ENCODE measurements around the gene GNB5. TPM values are rescaled to one million over a fixed set of nuclear protein-coding genes. Genes with fewer than 3 reads are reported as not detected.

The GNB5 gene
- total and polyA plus RNA-seq, 8 donors, result 12.2 to 28.2 (median 15.8) TPM

GRCh38 chr15:52078197-52078875, 112.9 kb downstream of the GNB5 start:
- FAIRE-seq, result no peak

GRCh38 chr15:52076889-52077781, 114.1 kb downstream of the GNB5 start:
- DNase-seq, result no peak
- FAIRE-seq, result no peak
- Histone ChIP-seq H3K27ac (no peak overlapping the region), H3K4me3 (no peak overlapping the region), H3K9me3 (no peaks in the 10 kb centered on the region), H3K4me1 (peaks cover 0 to 4% (median 0%) of the 10 kb centered on the region in 3 donors), H3K27me3 (no peaks in the 10 kb centered on the region), H3K36me3 (no peaks in the 10 kb centered on the region)
- intact Hi-C loops (cut with DNase I), result no loop called here
- WGBS, 2 donors, result 81 to 84% methylated on average over 11 of the region's 11 CpGs
- peak in 1 of 4 donors; percentile 62 for ATAC-seq
- TF ChIP-seq, protein P1, sequence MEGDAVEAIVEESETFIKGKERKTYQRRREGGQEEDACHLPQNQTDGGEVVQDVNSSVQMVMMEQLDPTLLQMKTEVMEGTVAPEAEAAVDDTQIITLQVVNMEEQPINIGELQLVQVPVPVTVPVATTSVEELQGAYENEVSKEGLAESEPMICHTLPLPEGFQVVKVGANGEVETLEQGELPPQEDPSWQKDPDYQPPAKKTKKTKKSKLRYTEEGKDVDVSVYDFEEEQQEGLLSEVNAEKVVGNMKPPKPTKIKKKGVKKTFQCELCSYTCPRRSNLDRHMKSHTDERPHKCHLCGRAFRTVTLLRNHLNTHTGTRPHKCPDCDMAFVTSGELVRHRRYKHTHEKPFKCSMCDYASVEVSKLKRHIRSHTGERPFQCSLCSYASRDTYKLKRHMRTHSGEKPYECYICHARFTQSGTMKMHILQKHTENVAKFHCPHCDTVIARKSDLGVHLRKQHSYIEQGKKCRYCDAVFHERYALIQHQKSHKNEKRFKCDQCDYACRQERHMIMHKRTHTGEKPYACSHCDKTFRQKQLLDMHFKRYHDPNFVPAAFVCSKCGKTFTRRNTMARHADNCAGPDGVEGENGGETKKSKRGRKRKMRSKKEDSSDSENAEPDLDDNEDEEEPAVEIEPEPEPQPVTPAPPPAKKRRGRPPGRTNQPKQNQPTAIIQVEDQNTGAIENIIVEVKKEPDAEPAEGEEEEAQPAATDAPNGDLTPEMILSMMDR (IDR thresholded peaks at IDR 0.05), result no peak

More at GRCh38 chr15:52078197-52078875, 112.9 kb downstream of the GNB5 start:
- Histone ChIP-seq H3K27ac (no peak overlapping the region), H3K4me3 (no peak overlapping the region), H3K4me1 (peaks cover 0 to 4% (median 0%) of the 10 kb centered on the region in 3 donors), H3K36me3 (no peaks in the 10 kb centered on the region), H3K27me3 (no peaks in the 10 kb centered on the region), H3K9me3 (no peaks in the 10 kb centered on the region)
- WGBS, 2 donors, result 66 to 69% methylated on average over 10 of the region's 10 CpGs
- TF ChIP-seq, protein P1 (IDR thresholded peaks at IDR 0.05), result no peak
- no peak for DNase-seq
- ATAC-seq, result peak in 3 of 4 donors; percentile 16 to 31 (median 21)
- intact Hi-C loops (cut with DNase I), result no loop called here

DNA sequence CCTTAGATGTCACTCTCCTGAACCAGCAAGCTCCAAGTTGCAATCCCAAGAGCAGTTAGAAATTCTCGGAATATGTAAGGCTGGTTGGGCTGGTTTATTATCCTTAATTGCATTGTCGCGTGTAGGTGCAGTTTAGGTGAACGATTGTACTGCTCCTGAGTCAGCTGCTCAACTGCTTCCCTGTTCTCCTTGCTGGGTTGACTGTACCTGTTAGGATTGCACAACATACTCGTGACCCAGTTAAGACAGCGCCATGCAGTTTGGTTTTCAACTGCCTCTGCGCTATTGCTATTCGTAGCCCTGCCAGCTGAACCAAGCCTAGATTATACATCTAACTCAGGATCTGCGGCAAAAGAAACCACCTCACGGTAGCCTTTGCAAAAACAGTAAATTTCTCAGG, 119.6 kb downstream of the GNB5 start:
- intact Hi-C loops (cut with DNase I), result no loop called here
- Histone ChIP-seq H3K4me3 (no peak overlapping the region), H3K27ac (peak overlapping the region in 1 of 4 donors; percentile 27), H3K4me1 (peaks cover 0 to 3% (median 0%) of the 10 kb centered on the region in 3 donors), H3K27me3 (no peaks in the 10 kb centered on the region), H3K36me3 (no peaks in the 10 kb centered on the region), H3K9me3 (no peaks in the 10 kb centered on the region)
- ATAC-seq (peak; percentile 89 to 91 (median 90)), FAIRE-seq (no peak), DNase-seq (peak in 2 of 6 donors; percentile 45 to 58)
- TF ChIP-seq, protein P1 (IDR thresholded peaks at IDR 0.05), result no peak
- 53 to 60% methylated on average over 10 of the region's 10 CpGs for WGBS, 2 donors

DNA sequence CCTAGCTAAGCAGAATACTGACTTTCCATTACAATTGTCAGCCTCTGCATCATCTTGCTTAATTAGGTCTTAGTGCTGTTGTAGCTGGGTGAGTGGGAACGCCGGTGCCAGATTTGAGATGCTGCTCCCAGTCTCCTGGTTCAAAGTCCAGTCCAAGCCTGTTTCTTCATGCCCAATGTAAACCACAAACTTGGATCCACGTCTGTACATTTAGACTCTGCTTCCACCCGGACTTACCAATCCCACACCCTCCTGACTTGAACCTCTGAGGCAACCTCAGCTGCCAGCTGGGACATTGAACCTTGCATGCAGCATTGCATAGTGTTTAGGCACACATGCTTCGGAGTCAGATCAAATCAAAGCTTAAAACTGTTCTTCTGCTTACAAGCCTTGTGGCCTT, 121.6 kb downstream of the GNB5 start:
- TF ChIP-seq, protein P1 (IDR thresholded peaks at IDR 0.05), result no peak
- Histone ChIP-seq H3K4me3 (no peak overlapping the region), H3K4me1 (peaks cover 0 to 3% (median 0%) of the 10 kb centered on the region in 3 donors), H3K9me3 (no peaks in the 10 kb centered on the region), H3K27me3 (no peaks in the 10 kb centered on the region), H3K27ac (no peak overlapping the region), H3K36me3 (peaks cover 0 to 3% (median 0%) of the 10 kb centered on the region in 3 donors)
- FAIRE-seq (no peak), ATAC-seq (peak; percentile 21 to 67 (median 58)), DNase-seq (no peak)
- 36 to 41% methylated on average over 5 of the region's 5 CpGs for WGBS, 2 donors
- intact Hi-C loops (cut with DNase I), result no loop called here

Measured in pancreas (tissue), 10 donors.